HepG2 (cell line): ENCODE results near the gene CKS1B. TPM values are rescaled to one million over a fixed set of nuclear protein-coding genes. Genes with fewer than 3 reads are reported as not detected.

Experiments
- ATM ChIP-seq: fragments of 450-650 bp; IDR thresholded peaks from 2 replicates; pipeline ENCODE4 v1.7.1; 2017; ENCODE audit warnings: mild to moderate bottlenecking, borderline replicate concordance
- EP300 ChIP-seq, 3 experiments: sonication (generic) in 1 of 3; formaldehyde crosslinking in 1 of 3; IDR thresholded peaks; 2 replicates each; pipeline versions ENCODE4 v1.5.1 to v1.6.1; 2011 to 2020; ENCODE audit warnings: low read depth in 2 of 3, low read length in 2 of 3, borderline replicate concordance in 1 of 3, improper control_type of control experiment in 1 of 3, mild to moderate bottlenecking in 1 of 3, missing genetic modification reagents in 1 of 3, moderate library complexity in 1 of 3
- FLYWCH1 ChIP-seq: sonication (generic); formaldehyde crosslinking; IDR thresholded peaks from 2 replicates; pipeline ENCODE4 v1.8.1; 2023; ENCODE audit warnings: mild to moderate bottlenecking, missing genetic modification reagents
- HIVEP1 ChIP-seq: sonication (generic); formaldehyde crosslinking; IDR thresholded peaks from 2 replicates; pipeline ENCODE4 v1.4.0; 2020; ENCODE audit warnings: mild to moderate bottlenecking, missing genetic modification reagents
- KDM5A ChIP-seq: fragments of 200-600 bp; sonication (generic); IDR thresholded peaks from 2 replicates; pipeline ENCODE4 v1.7.0; 2018; ENCODE audit warnings: antibody characterized with exemption, mild to moderate bottlenecking, low read length, borderline replicate concordance
- MAF1 ChIP-seq: sonication (generic); formaldehyde crosslinking; IDR thresholded peaks from 2 replicates; pipeline ENCODE4 v1.5.0; 2020; ENCODE audit warnings: missing genetic modification reagents, borderline replicate concordance
- RARA ChIP-seq: IDR thresholded peaks from 2 replicates; pipeline ENCODE4 v1.6.1; 2016; ENCODE audit warnings: missing genetic modification reagents, missing compliant biosample characterization
- RBM39 ChIP-seq: fragments of 200-400 bp; formaldehyde crosslinking; IDR thresholded peaks from one replicate; pipeline ENCODE4 v1.6.1; 2018; ENCODE audit warnings: antibody characterized with exemption, mild to moderate bottlenecking, low read depth, low read length; ENCODE audit not compliant: poor library complexity, severe bottlenecking
- RFX3 ChIP-seq: IDR thresholded peaks from 2 replicates; pipeline ENCODE4 v1.6.1; 2016; ENCODE audit warnings: missing biosample characterization, missing genetic modification reagents
- SALL2 ChIP-seq: sonication (generic); formaldehyde crosslinking; IDR thresholded peaks from 2 replicates; pipeline ENCODE4 v1.8.1; 2023; ENCODE audit warnings: mild to moderate bottlenecking, missing genetic modification reagents, inconsistent platforms
- THAP9 ChIP-seq: sonication (generic); formaldehyde crosslinking; IDR thresholded peaks from 2 replicates; pipeline ENCODE4; 2020; ENCODE audit warnings: missing genetic modification reagents, mild to moderate bottlenecking, borderline replicate concordance
- ZEB1 ChIP-seq: IDR thresholded peaks from 2 replicates; pipeline ENCODE4 v1.6.1; 2012; ENCODE audit warnings: mild to moderate bottlenecking, low read depth, inconsistent platforms; ENCODE audit not compliant: insufficient replicate concordance
- ZKSCAN8 ChIP-seq: IDR thresholded peaks from 2 replicates; pipeline ENCODE4 v1.6.1; 2016; ENCODE audit warnings: borderline replicate concordance, missing genetic modification reagents, missing compliant biosample characterization
- ZNF160 ChIP-seq: sonication (generic); formaldehyde crosslinking; IDR thresholded peaks from 2 replicates; pipeline ENCODE4 v1.8.0; 2022; ENCODE audit warnings: mild to moderate bottlenecking, inconsistent platforms, missing genetic modification reagents
- ZNF337 ChIP-seq: sonication (generic); formaldehyde crosslinking; IDR thresholded peaks from 2 replicates; pipeline ENCODE4 v1.5.1; 2020; ENCODE audit warnings: missing genetic modification reagents, low read depth, mild to moderate bottlenecking, borderline replicate concordance
- ZNF460 ChIP-seq: sonication (generic); formaldehyde crosslinking; IDR thresholded peaks from 2 replicates; pipeline ENCODE4 v1.5.1; 2020; ENCODE audit warnings: missing genetic modification reagents, mild to moderate bottlenecking, borderline replicate concordance
- ZNF550 ChIP-seq: sonication (generic); formaldehyde crosslinking; IDR thresholded peaks from 2 replicates; pipeline ENCODE4 v1.4.0; 2020; ENCODE audit warnings: mild to moderate bottlenecking, missing genetic modification reagents, borderline replicate concordance
- ZNF562 ChIP-seq: sonication (generic); formaldehyde crosslinking; IDR thresholded peaks from 2 replicates; pipeline ENCODE4 v1.8.0; 2022; ENCODE audit warnings: missing genetic modification reagents, borderline replicate concordance
- polyA plus RNA-seq, 8 experiments: library from polyadenylated mRNA; depleted of rRNA in 3 of 8; stranded (reverse) in 7 of 8; unstranded in 1 of 8; fragments of >200 nt; fragmentation: Illumina TruSeq in 4 of 8; extraction: Trizol in 4 of 8; gene quantifications; 2 replicates each; pipeline versions ENCODE4 v1.2.1 to v1.2.3, GENCODE V29; 2011 to 2016; ENCODE audit warnings: low read depth in 4 of 8, missing spikeins in 1 of 8, mixed read lengths in 1 of 8; ENCODE audit not compliant: insufficient read depth in 1 of 8
- total RNA-seq, 5 experiments: library from RNA; depleted of rRNA; stranded (reverse); fragments of >200 nt; fragmentation: Illumina TruSeq; extraction: Trizol; gene quantifications; 2 replicates each; pipeline ENCODE4 v1.2.3, GENCODE V29; 2016; ENCODE audit warnings: low read depth in 1 of 5
- TF ChIP-seq, protein P1 (sequence below): sonication (generic); formaldehyde crosslinking; IDR thresholded peaks from 2 replicates; pipeline ENCODE4 v1.8.0; 2022; ENCODE audit warnings: mild to moderate bottlenecking, missing genetic modification reagents, moderate library complexity
- TF ChIP-seq, protein P2 (sequence below): sonication (generic); formaldehyde crosslinking; IDR thresholded peaks from 2 replicates; pipeline ENCODE4 v1.4.0; 2020; ENCODE audit warnings: missing genetic modification reagents, borderline replicate concordance

CKS1B gene
- total and polyA plus RNA-seq, 2 of the 13 experiments (the other 11 are each of a cell fraction or from before 2014, with no cell fraction given) = 217 to 222 TPM

DNA sequence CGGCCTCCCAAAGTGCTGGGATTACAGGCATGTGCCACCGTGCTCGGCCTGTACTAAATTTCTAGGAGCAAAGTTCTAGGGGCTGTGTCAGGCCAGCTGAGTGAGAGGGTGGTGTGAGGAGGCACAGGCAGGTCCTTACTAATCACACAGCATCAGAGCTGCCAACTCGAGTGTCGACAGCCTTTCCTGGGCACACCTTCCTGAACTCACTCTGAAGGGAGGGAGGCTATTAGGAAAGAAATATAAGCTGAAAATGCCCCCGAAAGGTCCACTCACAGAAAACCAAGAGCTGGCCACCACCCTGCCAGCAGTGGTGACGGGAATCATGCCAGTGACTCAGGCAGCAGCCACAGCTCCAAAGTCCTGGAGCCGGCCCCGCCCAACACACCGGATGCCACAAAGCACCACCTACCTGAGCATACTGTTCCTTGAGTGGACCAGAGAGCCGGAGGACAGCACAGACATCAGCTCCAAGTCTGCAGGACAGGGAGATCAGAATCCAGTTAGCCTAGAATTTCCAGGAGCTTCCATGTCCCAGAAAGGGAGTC, 42.5 kb upstream of the CKS1B start (continued):
- peak; percentile 70; the same call in 1 of the 2 replicates for TF ChIP-seq THAP9 (CRISPR knock-in tag)
- TF ChIP-seq ZEB1 = peak; percentile 89
- no peak for TF ChIP-seq SALL2 (CRISPR knock-in tag)
- no peak for TF ChIP-seq RFX3 (CRISPR knock-in tag)
- TF ChIP-seq KDM5A = no peak; the same call in 1 of the 2 replicates
- peak; percentile 17; the same call in 1 of the 2 replicates for TF ChIP-seq ZKSCAN8 (CRISPR knock-in tag)
- no peak for TF ChIP-seq ZNF562 (CRISPR knock-in tag)
- TF ChIP-seq ZNF160 (CRISPR knock-in tag) = no peak
- TF ChIP-seq, protein P1, sequence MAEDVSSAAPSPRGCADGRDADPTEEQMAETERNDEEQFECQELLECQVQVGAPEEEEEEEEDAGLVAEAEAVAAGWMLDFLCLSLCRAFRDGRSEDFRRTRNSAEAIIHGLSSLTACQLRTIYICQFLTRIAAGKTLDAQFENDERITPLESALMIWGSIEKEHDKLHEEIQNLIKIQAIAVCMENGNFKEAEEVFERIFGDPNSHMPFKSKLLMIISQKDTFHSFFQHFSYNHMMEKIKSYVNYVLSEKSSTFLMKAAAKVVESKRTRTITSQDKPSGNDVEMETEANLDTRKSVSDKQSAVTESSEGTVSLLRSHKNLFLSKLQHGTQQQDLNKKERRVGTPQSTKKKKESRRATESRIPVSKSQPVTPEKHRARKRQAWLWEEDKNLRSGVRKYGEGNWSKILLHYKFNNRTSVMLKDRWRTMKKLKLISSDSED = no peak
- peak; percentile 28; the same call in 1 of the 2 replicates for TF ChIP-seq ZNF460 (CRISPR knock-in tag)
- TF ChIP-seq HIVEP1 (CRISPR knock-in tag) = no peak
- no peak for TF ChIP-seq FLYWCH1
- peak; percentile 44; the same call in 1 of the 2 replicates for TF ChIP-seq RARA (CRISPR knock-in tag)
- no peak for TF ChIP-seq MAF1 (CRISPR knock-in tag)
- 0 out of 2 replicates have a peak, but pooled peaks have one; percentile 76 for TF ChIP-seq ZNF337 (CRISPR knock-in tag)
- no peak for TF ChIP-seq RBM39
- TF ChIP-seq ATM = no peak
- TF ChIP-seq, protein P2, sequence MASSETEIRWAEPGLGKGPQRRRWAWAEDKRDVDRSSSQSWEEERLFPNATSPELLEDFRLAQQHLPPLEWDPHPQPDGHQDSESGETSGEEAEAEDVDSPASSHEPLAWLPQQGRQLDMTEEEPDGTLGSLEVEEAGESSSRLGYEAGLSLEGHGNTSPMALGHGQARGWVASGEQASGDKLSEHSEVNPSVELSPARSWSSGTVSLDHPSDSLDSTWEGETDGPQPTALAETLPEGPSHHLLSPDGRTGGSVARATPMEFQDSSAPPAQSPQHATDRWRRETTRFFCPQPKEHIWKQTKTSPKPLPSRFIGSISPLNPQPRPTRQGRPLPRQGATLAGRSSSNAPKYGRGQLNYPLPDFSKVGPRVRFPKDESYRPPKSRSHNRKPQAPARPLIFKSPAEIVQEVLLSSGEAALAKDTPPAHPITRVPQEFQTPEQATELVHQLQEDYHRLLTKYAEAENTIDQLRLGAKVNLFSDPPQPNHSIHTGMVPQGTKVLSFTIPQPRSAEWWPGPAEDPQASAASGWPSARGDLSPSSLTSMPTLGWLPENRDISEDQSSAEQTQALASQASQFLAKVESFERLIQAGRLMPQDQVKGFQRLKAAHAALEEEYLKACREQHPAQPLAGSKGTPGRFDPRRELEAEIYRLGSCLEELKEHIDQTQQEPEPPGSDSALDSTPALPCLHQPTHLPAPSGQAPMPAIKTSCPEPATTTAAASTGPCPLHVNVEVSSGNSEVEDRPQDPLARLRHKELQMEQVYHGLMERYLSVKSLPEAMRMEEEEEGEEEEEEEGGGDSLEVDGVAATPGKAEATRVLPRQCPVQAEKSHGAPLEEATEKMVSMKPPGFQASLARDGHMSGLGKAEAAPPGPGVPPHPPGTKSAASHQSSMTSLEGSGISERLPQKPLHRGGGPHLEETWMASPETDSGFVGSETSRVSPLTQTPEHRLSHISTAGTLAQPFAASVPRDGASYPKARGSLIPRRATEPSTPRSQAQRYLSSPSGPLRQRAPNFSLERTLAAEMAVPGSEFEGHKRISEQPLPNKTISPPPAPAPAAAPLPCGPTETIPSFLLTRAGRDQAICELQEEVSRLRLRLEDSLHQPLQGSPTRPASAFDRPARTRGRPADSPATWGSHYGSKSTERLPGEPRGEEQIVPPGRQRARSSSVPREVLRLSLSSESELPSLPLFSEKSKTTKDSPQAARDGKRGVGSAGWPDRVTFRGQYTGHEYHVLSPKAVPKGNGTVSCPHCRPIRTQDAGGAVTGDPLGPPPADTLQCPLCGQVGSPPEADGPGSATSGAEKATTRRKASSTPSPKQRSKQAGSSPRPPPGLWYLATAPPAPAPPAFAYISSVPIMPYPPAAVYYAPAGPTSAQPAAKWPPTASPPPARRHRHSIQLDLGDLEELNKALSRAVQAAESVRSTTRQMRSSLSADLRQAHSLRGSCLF (CRISPR knock-in tag) = no peak
- TF ChIP-seq ZNF550 (CRISPR knock-in tag) = no peak
- 0 out of 4 replicates have a peak, but pooled peaks of 1 of the 2 experiments have one; percentile 11 for TF ChIP-seq EP300 (IDR thresholded peaks at IDR 0.05; ENCODE audit: low read depth in 2 of 2, low read length in 2 of 2)
- peak; percentile 47; the same call in 1 of the 2 replicates for TF ChIP-seq EP300 (CRISPR knock-in tag; IDR thresholded peaks at IDR 0.05; ENCODE audit: borderline replicate concordance)
